Embryonic facial prominence (tissue), 1 donor: Measurements from ENCODE around the gene IGDCC3.
"Not testable (repeated sequence)": the region's sequence is repeated elsewhere in the genome, so short reads cannot be mapped to it uniquely, and the experiment has no call there.

ENCODE experiments used
- DNase-seq: peaks from one replicate; pipeline ENCODE4 v3.0.0-alpha.2; 2016; ENCODE audit errors: extremely low spot score

Gene IGDCC3

GRCh38 chr15:65406424-65407000 lies 28.7 kb upstream of the IGDCC3 start:
- peak; percentile 58 for DNase-seq

GRCh38 chr15:65405791-65406423 lies 28.1 kb upstream of the IGDCC3 start:
- no peak for DNase-seq

GRCh38 chr15:65404186-65404872 lies 26.5 kb upstream of the IGDCC3 start:
- DNase-seq: no peak

- no peak for DNase-seq
Observed at GRCh38 chr15:65402961-65403360, 25.2 kb upstream of the IGDCC3 start.

- DNase-seq: no peak
Observed at GRCh38 chr15:65401611-65402240, 23.9 kb upstream of the IGDCC3 start.

GRCh38 chr15:65400760-65401610 lies 23.2 kb upstream of the IGDCC3 start:
- DNase-seq: no peak

GRCh38 chr15:65399997-65400396 lies 22.2 kb upstream of the IGDCC3 start:
- no peak for DNase-seq

GRCh38 chr15:65399001-65399706 lies 21.4 kb upstream of the IGDCC3 start:
- DNase-seq: no peak

GRCh38 chr15:65398486-65398885 lies 20.7 kb upstream of the IGDCC3 start:
- DNase-seq: not testable (repeated sequence)

- no peak for DNase-seq
Observed at GRCh38 chr15:65396965-65397317, 19.1 kb upstream of the IGDCC3 start.

GRCh38 chr15:65396283-65396964 lies 18.6 kb upstream of the IGDCC3 start:
- DNase-seq: no peak

- DNase-seq: no peak
Observed at GRCh38 chr15:65395567-65396202, 17.9 kb upstream of the IGDCC3 start.

GRCh38 chr15:65394936-65395335 lies 17.1 kb upstream of the IGDCC3 start:
- DNase-seq: no peak

GRCh38 chr15:65394280-65394789 lies 16.5 kb upstream of the IGDCC3 start:
- no peak for DNase-seq

GRCh38 chr15:65393557-65393956 lies 15.8 kb upstream of the IGDCC3 start:
- DNase-seq: no peak

GRCh38 chr15:65393091-65393490 lies 15.3 kb upstream of the IGDCC3 start:
- no peak for DNase-seq

GRCh38 chr15:65392368-65392767 lies 14.6 kb upstream of the IGDCC3 start:
- no peak for DNase-seq

GRCh38 chr15:65391732-65392131 lies 13.9 kb upstream of the IGDCC3 start:
- no peak for DNase-seq

- DNase-seq: no peak
Observed at GRCh38 chr15:65390447-65390846, 12.6 kb upstream of the IGDCC3 start.

- no peak for DNase-seq
Observed at GRCh38 chr15:65389226-65389625, 11.4 kb upstream of the IGDCC3 start.
